GM19372 (cell line): ENCODE data around the gene STARD7.

Source experiments
- ATAC-seq: cut with Tn5 transposase; IDR thresholded peaks from one replicate; pipeline ENCODE4 v1.9.1; 2021; ENCODE audit warnings: mild to moderate bottlenecking, low read depth, moderate library complexity; ENCODE audit not compliant: unreplicated experiment

The STARD7 gene

DNA sequence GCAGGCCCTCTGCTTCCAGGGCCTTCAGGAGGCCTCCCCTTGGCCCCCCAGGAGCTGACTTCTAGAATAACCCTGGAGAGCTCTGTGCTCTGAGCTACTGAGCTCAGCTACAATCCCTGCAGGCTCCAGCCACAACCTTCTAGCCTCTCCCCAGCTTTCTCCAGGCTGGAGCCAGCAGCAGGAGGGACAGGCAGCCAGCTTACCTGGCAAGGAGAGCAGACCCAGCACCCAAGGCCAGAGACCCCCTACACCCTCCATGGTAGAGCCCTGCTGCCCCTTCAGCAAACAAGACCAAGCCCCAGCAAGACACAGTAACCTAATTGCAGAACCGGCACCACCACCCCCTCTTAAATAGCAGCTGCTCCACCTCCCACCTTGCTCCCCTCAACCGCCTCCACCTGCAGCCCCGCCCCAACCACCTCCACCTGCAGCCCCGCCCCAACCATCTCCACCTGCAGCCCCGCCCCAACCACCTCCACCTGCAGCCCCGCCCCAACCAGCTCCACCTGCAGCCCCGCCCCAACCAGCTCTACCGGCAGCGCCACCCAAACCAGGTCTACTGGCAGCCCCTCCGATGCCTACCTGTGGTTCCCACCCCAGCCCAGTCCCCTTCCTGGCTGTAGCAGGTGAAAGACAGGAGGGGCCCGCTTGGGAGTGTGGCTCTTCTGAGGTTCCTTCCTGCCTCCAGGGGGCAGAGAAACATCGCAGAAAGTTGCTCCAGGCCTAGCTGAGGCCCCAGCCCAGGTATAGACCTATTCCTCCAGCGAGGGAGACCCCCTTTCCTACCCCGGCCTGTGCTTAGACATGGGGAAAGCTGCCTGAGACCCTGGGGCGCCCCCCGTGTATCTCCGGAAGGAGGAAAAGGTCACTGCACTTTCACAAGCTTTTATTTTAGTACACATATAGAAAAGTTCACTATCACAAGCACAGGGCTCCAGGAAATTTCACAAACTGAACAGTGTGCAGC lies 70.2 kb downstream of the STARD7 start, which contains the start of gene ASTL:
ASTL (minus strand) TSS at position 324 of the 967 bp plus-strand sequence; CDS start at position 258, 66 bp downstream.
- ATAC-seq = no peak

DNA sequence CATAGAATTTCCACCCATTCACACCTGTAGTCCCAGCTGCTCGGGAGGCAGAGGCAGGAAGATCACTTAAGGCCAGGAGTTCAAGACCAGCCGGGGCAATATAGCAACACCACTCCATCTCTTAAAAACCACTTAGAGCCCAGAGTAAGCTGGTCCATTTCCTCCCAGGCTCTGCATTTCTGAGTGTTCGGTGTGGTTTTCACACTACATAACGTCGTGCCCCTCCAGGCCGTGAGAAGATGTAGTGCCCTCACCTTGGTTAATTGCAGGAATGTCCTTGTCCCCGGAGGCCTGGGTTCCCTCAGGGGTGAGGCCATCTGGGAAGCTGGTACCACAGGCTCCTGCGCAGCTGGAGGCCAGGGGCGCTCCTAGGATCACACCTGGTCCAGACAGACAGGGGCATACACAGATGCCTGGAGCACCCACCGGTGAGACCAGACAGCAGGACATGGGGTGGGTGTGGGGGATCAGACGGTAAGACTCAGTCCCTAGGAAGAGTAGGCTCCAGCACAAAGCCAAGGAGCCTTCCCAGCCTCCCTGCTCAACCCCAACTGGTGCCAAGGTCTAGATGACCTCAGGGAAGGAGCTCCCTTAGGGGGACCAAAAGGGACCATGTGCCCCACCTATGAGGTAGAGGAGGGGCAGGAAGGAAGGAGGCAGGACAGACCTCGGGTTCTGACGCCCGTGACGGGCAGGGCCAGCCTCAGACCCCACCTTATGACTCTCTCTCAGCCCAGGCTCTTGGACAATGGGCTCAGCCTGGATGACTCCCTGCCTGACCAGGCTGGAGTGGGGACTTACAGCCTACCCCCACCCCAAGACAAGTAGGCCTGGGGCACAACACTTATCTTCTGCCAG lies 71.1 kb downstream of the STARD7 start:
- no peak for ATAC-seq

- no peak for ATAC-seq
Measured at GRCh38 chr2:96136129-96136720, 72.4 kb downstream of the STARD7 start.

GRCh38 chr2:96135621-96136020 lies 73.0 kb downstream of the STARD7 start:
- ATAC-seq = no peak

DNA sequence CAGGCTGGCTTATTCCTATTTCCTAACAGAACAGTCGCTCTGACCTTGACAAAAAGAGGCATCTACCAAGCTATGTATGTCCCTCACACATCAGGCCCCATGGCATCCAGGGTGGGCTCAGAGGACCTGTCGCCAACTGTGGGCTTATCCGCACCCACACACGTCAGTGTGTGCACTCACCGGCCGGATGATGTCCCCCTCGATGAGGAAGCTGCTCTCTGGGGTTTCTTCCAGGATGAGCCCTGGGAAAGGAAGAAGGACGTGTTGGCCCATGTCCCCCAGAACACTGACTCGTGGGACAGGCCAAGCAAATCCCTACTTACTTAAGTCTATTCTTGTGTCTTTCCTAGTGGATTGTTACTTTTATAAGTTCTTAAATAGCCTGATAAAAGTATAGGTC lies 73.5 kb downstream of the STARD7 start:
- no peak for ATAC-seq
